Kasumi-1 (cell line): ENCODE measurements around the gene NABP1.
"Not testable (repeated sequence)": the region's sequence is repeated elsewhere in the genome, so short reads cannot be mapped to it uniquely, and the experiment has no call there.

Source experiments
- DNase-seq, 2 experiments: peaks; one replicate each; lab custom pipeline; 2025; lab: John Stamatoyannopoulos, UW

Gene NABP1

DNA sequence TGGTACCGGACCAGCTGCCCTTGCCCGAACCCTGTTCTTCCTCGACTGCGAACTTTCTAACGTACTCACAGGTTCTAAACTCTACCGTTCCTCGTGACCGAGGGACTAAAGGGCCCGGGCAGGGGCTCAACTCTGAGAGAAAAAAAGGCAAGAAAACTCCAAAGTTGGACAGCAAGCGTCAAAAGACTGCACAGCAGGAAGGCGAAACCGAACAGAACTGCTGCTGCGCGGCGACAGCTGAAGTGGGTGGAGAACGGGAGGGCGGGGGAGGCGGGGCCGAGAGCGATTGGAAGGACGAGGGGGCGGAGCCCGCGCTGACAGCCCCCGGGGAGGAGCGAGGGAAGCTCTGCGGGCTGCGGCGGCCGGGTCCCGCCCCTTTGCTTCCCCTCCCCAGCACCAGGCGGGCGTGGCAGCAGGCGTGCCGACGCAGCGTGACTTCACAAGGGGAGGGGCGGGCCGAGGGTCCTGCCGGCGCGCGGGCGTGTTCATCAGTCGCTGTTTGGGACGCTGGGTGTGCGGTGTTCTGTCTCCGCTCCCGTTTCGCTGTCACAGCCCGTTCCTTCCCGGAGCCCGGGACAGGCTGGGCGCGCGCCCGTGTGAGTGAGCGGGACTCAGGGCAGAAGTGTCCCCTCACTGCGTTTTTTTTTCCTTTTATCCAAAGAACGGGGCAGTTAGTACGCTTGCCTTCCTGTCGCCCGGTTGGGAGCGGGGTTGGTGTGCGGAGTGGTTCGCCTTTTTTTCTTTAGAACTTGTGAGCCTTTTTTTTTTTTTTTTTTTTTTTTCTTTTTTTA is at the start of gene NABP1:
TSS of gene NABP1 (plus strand) at position 491 of the 791 bp plus-strand sequence. CDS start 479 bp downstream, outside the sequence.
- peak; percentile 99 for DNase-seq

DNA sequence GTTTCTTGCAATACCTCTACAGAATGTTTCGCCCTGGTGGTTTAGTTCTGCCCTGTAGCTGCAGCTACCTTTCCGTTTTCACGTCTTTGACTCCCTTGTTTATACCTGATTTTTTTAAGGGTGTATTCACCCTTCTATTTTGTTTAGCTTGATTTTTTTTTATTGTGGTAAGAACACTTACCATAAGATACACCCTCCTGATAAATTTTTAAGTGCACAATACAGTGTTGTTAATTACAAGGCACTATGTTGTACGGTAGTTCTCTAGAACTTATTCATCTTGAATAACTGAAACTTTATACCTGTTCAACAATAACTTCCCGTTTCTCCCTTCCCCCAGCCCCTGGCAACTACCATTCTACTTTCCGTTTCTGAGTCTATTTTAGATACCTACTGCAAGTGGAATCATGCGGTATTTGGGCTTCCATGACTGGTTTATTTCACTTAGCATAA is 48.9 kb upstream of the NABP1 start:
- no peak for DNase-seq

DNA sequence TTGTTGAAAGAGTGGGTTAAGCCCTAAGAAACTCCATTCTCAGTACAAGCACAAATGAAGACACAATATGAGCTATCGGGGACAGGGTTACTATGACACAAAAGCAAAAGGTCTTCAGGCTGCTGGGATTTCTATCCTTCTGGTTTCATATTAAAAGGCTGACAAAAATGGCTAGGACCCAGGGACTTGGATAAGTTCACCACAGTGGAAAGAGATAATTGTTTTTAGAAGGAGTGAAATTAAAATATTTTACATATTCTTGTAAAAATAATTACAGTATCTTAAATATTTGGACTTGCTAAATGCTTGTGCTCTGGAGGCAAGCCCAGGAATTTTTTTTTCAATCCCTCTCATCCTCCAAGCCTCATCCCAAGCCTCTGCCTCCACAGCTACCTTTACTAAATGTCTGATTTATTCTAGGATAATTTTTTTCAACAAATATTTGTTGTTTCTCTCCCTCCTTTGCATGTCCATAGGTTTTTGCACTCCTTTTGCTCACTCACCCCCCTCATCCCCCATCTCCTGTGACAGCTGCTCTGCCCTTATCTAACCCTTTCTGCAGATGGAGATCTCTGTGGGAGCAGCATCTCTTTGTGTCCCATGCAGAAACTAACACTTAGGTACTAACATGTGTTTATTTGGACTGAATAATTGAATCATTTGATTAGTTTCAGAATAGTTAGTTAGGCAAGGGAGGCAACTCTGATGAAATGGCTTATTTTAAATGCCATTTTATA is 47.8 kb upstream of the NABP1 start:
- no peak for DNase-seq

- peak; percentile 49 to 65 for DNase-seq
Observed at GRCh38 chr2:191631754-191632153, 46.2 kb upstream of the NABP1 start.

DNA sequence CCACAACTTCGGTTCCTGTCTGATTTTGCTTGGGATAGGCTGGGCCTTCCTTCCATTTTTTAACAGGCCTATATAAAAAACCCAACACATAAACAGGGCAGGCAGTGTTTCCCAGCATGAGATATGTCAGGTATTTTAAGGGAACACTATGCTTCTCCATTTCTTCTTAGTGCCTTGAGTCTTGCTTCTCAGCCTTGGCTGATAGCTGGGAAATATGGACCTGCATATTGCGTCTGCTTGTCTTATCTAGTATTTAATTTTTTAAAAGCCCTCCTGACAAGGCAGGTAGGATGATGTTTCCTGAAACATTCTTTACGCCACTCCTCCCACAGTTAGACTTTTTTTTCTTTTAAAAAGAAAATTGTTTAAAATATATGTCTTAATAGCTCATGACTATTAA is 45.5 kb upstream of the NABP1 start:
- no peak for DNase-seq

DNA sequence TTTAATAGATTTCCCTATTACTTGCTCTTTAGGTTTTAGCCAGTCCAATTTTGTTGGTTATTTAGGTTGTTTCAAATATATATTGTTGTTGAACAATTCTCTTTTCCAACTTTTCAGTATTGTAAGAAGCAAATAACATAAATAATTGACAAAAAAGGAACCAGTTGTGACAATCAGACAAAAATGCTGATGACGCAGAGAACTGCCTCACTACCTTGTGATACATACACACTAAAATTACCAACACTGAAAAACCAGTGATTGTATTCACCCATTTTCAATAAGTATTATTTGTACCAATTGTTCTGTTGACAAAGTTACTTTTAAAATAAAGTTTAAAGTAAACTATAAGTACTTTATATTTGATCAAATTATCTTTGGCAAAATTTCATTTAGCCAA is 43.1 kb upstream of the NABP1 start:
- DNase-seq = no peak

DNA sequence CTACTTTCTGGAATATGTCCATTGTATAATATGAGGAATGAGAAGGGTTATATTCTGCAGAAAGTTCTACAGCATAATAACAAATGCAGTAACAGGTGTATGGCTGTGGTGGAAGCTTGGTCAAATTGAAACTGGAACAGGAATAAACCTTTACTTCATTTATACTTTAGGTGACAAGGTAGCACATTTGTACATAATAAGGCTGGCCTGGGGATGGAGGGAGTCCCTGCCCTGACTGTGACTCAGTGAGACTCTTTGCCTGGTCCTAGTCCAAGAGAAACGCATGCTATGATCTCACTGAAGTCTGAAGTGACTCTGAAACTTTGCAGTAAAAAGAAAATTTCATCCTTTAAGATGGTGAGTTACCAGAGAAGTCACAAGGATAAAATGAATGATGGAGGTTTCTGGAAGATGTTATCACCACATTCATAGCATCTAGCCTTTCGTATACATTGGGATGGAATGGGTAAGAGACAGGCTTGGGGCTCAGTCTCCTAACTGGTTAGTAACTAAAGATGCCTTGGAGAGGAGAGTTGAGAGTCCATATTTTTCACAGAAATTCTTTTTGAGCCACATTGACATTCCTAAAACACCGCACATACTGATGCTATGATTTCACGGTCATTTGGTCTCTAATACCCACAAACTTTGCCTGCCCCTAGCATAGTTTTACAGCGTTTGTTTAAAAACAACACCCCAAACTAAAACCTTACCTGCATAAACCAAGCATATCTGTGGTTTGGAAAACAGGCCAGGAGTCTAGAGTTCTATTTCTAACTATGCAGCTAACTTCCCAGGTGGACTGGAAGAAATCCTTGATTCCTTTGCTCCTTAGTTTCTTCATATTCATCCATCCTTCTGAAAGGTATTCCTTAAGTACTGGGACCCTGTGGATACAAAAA is 42.4 kb upstream of the NABP1 start:
- DNase-seq = no peak

GRCh38 chr2:191636235-191636543 is 41.7 kb upstream of the NABP1 start:
- DNase-seq = no peak

- DNase-seq = no peak
Observed at GRCh38 chr2:191636586-191636985, 41.4 kb upstream of the NABP1 start.

- DNase-seq = peak in 1 of 2 experiments; percentile 36
Observed at GRCh38 chr2:191637182-191638078, 40.5 kb upstream of the NABP1 start.

DNA sequence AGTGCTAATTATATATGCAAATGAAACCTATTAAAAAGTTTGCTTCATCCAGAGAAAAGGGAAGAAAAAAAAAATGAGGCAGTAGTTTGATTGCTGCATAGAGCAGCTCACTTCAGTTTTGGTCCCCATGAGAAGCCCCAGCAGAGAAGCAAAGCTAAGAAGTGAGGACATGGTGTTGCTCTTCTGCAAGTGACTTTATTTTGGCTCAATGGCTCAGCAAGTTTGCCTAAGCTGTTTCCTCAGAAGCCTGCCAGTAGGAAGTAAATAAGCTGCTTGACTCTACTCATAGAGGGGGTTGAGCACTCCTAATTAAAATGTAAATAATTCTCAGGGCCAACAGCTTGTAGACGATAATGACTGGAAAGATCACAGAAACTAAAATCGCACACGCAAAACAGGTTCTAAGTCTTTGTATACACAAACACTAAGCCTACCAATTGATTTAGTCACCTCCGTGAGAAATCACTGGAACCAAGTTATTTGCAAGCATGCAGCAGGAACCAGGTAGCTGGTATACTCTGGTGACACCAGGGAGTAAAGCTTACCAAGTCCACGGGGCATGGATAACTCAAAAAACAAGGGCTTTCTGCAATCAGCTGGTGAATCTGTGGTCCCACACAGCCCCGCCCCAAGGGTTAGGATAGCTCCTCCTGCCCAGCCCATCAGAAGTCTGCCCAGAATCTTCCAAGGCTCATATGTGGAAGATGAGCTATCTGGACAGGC is 39.7 kb upstream of the NABP1 start:
- no peak for DNase-seq

- DNase-seq = no peak
Observed at GRCh38 chr2:191638802-191639172, 39.1 kb upstream of the NABP1 start.

DNA sequence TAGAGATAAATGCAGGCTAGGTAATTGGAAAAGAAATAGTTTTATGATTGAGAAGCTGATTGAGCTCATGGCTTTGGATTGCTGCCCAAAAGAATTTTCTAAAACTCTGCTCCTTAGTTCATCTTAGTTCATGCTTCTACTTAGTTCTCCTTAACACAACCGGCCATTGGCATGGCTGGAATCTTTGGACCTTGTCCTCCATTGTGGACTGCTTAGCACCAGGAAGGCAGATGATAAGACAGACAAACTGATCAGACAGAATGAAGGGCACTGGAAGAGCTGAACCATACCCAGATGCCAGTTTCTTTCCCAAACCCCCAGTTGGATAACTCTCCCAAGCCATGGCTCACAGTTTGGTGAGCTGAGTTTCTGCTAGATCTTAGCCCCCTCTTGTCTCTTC is 36.3 kb upstream of the NABP1 start:
- DNase-seq = no peak

DNA sequence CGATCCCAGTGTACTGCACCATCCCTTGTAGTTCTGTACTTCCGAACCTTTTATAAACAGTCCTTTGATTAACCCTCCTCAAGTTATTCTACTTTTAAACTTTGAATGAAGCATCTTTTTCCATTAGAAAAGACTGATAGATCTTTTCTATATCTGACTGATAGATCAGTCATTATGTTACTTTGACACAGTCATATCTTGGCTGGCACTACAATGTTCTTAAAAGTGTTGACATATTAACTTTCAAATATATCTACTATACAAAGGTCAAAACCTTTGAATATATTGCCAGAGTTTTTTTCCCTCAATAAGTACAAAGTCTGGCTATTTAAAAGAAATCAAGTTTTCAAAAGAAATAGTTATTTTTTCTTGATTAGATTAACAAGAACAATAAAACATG is 35.4 kb upstream of the NABP1 start:
- DNase-seq = no peak

- no peak for DNase-seq
Observed at GRCh38 chr2:191643429-191643828, 34.5 kb upstream of the NABP1 start.

GRCh38 chr2:191644613-191645012 is 33.3 kb upstream of the NABP1 start:
- DNase-seq = not testable (repeated sequence)

DNA sequence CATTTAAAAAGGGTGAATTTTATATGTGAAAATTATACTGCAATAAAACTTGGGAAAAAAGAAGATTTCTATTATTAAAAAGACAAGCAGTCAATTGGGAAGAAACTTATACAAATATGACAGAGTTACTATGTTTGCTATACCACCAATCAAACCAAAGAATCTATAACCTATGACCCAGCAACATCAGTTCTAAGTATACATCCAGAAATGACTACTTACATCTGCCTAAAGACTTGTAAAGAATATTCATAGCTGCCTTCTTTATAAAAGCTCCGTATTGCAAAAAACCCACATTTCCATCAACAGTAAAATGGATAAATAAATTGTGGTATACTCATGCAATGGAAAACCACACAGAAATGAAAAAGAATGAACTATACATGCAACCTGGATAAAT is 32.9 kb upstream of the NABP1 start:
- no peak for DNase-seq

DNA sequence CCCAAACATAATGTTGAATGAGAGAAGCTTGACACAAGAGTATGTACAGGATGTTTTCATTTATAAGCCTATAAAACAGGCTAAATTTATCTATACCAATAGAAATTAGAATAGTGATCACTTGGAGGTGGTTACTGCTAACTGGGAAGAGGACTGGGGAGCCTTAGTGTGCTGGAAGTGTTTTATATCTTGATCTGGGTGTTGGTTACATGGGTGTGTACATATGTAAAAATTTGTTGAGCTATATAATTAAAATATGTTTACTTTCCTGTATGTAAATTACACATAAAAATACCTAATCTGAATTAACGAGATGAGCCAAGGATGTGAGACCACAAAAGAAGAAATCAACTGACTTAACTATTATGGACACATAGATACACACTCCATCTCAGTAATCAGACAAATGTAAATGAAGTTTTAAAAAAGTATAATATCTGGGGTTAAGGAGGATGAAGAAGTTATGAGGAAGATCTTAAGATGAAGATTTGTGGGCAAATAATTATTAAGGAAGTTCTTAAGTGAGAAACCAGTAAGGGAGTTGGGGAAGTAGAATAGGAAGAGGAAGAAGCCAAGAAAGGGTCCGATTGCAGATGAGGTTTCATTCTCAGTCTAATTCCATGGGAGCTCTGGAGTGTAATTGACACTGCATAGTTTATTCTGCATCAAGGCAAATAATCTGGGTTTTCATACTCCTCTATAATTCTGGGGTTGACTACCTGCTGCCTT is 32.3 kb upstream of the NABP1 start:
- peak; percentile 66 to 74 for DNase-seq

DNA sequence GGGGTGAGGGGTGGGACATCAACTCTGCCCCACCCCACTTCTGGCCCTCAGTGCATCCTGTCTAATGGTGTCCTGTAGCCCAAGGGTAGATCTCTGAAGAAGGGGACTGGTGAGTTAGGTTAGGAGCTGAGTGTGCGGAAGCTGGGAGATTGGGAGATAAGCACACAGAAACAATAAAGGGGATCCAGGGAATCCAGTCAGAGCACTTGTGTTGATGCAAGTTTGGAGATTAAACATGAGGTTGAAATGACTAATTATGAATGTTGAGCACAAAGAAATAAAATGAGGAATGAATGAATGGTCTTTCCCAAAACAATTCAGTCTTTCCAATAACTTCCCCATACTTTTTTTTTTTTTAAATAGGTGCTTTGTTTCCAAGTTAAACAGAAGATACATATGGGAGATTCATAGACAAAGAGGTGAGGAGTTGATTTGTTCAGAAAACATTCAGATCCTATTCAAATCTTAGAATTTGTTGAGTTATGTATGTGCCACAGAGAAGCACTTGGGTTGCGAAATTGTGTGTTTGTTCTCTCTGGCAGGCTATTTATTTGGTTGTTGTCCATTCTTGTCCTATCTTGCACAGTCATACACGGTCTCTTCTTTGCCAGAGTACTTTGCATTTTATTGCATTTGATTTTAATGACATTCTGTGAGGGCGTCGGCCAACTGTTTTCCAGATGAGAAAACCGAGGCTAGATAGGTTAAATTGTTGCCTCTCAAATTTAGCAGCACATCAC is 31.6 kb upstream of the NABP1 start:
- DNase-seq = no peak
